GM19455 (cell line): ENCODE data around the gene SLC12A3.

Experiments
- ATAC-seq: cut with Tn5 transposase; IDR thresholded peaks from one replicate; pipeline ENCODE4 v1.9.1; 2021; ENCODE audit not compliant: unreplicated experiment

The SLC12A3 gene

DNA sequence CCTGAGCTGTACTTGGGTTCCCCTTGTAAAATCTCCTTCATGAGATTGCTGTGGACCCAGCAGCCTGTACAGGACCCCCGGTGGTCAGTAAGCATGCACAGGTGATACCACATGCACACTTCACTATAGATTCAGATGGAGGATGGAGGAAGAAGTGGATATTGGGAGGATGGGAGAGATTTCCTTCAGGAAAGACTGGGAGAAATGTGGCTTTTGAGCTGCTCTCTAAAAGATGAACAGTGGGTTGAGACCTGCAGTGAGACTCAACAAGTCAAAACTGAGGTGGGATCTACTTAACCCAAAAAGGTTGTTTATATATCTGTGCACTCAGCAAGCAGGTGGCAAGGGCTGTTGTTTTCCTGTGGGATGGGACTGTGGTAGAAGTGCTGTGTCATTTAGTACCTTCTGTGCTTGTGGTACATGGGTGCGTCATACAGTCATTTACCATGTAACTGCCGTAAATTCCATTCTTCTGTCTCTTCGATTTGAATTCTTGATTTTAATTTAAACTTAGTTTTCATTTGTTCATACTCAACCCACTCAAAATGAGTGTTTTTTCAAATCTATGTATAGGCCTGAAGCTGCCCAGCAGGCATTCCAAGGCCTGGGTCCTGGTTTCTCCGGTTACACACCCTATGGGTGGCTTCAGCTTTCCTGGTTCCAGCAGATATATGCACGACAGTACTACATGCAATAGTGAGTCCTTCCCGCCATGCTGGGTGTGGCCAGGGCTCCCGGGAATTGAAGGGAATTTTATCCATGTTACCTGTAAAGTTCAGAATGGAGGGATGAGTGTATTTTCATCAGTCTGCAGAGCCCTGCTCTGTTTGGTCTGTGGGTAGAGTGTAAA, 73.9 kb downstream of the SLC12A3 start:
- ATAC-seq = no peak

DNA sequence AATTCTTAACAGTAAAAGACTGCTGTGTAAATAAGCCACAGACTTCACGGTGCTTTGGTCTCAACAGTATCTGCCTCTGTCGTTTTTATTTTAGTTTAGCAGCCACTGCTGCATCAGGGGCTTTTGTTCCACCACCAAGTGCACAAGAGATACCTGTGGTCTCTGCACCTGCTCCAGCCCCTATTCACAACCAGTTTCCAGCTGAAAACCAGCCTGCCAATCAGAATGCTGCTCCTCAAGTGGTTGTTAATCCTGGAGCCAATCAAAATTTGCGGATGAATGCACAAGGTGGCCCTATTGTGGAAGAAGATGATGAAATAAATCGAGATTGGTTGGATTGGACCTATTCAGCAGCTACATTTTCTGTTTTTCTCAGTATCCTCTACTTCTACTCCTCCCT, 74.8 kb downstream of the SLC12A3 start:
- ATAC-seq = no peak

DNA sequence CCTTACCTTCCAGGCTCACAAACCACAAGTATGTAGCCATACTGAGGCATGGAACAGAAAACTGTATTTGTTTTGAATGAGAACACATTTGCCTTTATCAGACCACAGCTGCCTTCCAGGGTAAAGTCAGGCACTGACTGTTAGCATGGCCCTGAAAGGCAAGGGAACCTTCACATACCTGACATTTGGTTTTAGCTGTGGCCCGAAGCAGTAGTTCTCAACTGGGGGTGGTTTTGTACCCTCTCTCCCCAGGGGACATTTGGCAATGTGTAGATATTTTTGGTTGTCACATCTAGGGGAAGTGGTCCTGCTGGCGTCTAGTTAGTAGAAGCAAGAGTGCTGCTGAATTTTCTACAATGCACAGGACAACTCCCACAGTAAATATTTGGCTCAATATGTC, 76.1 kb downstream of the SLC12A3 start:
- no peak for ATAC-seq

DNA sequence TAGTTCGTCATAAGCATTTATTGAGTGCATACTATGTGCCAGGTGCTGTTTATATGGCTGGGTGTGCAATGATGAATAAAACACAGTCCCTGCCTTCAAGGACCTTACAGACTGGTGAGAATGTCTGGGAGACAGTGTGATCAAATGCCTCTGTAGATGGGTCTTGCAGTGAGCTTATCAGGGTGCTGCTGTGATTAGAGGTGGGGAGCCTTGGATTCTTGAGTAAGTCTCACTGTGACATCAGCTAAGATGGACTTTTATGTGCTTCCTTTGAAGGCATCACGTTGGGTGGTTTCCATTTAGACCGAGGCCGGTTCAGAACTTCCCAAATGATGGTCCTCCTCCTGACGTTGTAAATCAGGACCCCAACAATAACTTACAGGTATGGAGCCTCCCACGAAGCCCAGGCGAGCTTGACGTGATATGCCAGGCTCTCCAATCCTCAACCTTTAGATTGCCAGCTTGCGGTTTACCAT, 76.9 kb downstream of the SLC12A3 start:
- no peak for ATAC-seq

DNA sequence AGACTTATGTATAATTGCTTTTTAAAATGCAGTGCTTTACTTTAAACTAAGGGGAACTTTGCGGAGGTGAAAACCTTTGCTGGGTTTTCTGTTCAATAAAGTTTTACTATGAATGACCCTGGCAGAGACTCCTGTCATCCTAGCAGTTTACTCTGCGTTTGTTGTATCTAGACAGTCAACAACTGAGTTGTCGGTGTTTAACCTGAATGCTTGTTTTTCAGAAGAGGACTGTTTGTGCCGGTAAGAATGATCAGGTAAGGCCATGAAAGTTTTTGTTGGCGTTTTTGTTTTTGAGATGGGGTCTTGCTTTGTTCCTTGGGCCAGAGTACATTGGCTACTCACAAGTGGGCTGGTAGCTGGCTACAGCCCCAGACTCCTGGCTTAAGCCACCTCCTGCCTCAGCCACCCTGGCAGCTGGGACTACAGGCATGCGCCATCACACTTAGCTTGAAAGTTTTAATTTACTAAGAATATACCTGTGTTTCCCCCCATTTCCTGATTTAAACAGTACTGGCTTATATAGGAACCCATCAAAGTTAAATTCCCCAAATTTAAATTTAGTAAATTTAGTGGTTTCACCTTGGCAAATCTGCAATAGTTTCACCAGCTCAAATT, 78.9 kb downstream of the SLC12A3 start:
- no peak for ATAC-seq

DNA sequence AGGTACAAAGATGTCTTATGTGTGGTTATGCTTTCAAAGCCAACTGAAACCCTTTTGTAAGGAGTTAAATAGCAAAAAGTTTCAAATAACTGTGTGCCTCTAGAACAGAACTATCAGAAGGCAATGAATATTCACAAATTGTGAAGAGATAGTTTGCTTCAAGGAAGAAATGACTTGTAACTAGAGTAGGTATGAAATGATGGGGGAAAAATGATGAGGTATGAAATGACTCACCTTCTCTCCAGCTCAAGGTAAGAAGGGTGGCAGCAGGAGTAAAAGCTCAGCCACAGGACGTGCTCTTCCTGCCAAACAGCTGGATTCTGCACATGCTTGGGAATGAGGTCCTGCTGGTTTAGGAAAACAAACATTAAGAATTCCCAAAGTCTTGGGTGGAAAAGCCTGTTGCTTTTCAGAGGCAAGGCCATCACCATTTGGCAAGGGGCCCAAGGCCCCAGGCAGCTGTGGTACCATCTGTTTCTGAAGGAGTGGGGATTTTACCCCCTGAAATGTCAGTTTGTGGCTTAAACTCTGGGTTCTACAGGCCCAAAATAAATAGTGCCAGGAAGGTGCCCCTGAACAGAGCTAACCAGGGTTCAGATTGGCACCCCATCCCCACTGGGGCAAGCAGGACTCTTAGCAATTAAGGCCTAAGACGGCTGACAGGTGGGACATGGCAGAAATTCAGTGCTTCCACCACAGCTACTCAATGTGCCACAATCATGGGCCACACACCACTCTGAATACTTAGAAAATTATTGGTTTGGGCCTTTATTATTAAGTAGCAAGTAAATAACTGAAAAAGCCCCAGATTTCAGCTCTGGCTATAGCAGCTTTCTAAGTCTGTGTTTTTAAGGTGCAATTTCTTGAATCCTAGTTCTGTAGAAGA, 80.2 kb downstream of the SLC12A3 start:
- ATAC-seq = no peak

DNA sequence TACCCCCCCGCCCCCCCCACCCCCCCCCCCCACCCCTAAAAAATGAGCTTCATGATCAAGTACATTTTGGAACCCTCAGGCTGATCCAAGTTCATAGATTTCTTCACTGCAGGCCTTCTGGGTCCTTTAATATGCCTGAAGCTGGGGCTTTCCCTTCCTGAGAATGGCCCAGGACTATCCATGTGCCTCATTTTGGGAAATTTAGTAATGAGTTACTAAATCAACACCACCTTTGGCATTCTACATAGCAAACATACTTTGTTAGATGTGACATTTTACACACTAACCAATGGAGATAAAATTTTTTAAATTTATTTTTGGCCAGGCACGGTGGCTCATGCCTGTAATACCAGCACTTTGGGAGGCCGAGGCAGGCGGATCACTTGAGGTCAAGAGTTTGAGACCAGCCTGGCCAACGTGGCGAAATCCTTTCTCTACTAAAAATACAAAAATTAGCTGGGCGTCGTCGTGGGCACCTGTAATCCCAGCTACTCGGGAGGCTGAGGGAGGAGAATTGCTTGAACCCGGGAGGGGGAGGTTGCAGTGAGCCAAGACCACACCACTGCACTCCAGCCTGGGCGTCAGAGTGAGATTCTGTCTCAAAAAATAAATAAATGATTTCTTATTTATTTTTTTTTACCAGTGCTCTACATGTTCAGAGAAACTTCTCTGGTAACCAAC, 81.0 kb downstream of the SLC12A3 start:
- no peak for ATAC-seq

DNA sequence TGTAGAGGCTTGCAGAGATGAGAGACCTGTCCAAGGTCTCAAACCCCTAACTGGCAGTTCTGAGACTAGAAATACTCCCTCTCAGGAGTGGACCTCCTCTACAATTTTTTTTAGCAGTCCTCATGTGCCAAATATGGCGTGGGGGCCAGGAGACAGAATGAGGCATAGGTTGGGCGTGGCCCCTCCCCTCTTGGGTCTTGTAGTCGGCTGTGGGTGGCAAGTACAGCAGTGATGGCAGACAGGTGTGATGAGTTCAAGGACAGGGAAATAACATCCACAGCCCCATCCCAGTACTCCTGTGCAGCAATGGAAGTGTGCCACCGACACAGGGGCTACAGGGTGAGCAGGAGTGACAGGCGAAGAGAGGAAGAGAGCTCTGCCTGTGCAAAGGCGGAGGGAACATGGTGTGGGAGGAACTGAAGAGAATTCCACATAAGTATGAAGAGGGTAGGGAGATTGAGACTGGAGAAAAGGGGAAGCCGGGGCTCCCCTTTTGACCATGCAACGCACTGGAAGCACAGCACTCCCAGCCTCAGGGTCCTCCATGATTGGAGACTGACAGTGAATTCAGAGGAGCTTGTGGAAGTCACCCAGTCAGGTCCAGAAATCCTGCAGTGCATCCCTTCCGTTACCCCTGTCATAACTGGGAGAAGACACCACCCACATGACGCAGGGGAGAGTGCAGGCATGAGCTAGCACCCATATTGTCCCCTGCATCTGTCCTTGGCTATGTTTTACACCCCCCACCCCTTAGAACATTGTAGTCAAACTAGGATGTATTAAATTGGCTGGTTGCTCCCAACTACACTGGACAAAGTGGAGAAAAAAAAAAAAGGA, 82.0 kb downstream of the SLC12A3 start:
- ATAC-seq = no peak

DNA sequence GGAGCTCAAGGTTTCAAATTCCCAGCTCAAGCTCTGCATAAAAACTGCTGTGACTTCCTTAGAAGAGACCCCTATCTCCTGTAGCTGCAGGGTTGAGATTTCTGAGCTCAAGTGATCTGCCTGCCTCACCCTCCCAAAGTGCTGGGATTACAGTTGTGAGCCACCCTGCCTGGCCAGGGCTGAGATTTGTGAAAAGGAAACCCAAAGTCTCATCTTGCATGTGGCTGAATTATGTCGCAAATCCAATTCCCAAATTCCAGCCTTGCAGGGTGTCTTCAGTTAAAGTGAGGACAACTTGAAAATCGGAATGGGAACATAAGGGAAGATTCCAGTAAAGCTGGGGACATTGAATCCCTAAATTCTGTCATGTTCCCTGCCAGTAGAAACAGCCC, 82.6 kb downstream of the SLC12A3 start:
- ATAC-seq = no peak

DNA sequence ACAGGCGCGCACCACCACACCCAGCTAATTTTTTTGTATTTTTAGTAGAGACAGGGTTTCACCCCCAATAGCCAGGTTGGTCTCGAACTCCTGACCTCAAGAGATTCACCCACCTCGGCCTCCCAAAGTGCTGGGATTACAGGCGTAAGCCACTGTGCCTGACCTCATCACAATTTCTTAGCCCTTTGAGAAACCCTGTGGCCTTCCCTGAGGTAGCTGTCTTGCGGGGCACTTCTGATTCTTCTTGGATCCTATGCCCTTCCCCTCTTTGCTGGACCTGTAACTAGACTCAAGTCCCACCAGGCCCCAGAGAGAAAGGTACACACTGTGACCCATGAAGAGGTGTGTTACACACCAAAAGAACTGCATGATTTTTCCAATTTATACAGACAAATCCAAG, 83.2 kb downstream of the SLC12A3 start:
- no peak for ATAC-seq

DNA sequence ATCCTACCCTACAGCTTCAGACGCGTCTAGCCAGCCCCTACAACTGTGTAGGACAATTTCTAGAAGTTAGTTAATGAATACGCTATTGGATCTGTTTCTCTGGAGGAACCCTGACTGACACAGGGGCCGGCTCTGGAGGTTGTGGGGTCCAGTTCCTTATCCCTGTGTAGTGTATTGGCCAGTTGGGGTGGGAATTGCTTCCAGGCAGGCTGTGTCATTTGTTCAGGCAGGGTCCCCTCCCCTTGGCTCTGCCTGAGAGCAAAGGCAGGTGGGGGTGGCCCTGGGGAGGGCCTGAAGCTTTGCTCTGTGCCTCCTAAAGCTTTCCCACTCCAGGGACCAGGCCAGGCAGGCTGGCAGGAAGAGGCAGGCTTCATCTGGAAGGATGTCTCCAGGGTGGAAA, 85.0 kb downstream of the SLC12A3 start:
- no peak for ATAC-seq

DNA sequence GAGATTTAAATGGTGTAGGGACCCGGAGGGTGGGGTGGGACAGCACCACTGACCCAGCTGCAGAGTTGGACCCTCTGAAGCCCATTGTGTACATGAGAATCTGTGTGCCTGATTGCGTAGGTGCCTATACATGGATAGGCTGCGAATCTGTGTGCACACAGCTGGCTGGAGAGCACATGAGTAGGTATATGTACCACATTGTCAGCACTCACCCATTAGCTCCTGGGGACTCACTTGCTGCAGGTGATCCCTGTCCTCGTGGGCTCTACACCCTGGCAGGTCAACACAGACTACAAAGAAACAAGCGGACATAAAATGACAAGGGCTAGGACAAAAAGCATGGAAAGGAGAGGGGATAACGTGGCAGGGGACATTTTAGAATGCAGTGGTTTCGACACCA, 85.4 kb downstream of the SLC12A3 start:
- no peak for ATAC-seq

DNA sequence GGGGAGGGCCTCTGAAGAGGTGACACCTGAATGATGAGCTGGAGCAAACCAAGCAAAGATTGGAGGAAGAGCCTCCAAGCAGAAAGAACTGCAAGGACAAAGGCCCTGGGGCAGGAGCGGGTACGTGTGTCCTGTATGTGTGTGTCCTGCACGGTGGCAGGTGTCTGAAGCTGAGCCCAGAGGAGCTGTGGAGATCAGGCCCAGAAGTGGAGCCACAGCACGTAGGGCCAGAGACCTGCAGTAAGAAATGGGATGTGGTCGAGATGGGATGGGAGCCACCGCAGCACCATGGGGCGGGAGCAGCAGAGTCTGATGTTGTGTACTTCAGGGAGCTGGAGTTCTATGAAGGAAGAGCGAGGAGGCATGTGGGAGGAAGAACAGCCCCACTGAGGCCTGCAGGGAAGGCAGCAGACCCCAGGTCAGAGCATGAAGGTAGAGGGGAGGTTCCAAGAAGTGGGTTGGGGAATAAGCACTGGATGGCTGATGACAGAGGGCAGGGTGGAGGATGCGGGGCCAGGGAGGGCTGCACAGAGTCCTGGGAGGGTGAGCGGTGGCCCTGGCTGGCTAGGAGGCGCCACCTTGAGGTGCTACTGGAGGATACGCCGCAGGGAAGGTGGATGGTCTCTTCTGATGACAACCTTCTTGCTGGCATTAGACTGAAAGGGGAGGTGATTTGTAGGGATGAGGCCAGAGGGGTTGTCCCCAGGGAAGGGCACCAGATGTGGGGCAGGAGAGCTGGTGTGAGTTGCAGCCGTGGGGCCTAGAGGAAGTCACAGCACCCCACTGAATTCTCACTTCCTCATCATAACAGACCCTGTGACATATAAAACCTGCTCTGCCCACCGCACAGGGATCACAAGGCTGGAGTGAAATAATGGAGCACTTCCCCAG, 86.1 kb downstream of the SLC12A3 start:
- no peak for ATAC-seq

DNA sequence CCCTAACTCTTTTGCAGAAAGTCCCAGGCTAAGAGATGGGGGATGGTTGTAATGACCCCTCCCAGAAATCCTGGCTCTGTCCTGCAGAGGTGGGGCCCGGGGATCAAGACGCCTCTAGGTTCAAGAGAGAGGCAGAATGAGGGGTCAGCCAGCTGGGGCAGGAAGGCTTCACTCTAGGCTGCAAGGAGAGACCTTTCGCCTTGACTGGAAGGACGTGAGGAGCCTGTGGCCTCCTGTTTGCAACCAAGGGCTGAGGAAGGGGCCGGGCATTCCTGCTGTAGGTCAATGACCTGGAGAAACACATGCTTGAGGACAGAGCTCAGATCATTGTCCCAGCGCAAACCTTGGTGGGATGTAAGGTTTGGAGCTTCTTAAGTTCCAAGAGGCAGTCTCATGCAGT, 88.0 kb downstream of the SLC12A3 start:
- ATAC-seq = no peak

DNA sequence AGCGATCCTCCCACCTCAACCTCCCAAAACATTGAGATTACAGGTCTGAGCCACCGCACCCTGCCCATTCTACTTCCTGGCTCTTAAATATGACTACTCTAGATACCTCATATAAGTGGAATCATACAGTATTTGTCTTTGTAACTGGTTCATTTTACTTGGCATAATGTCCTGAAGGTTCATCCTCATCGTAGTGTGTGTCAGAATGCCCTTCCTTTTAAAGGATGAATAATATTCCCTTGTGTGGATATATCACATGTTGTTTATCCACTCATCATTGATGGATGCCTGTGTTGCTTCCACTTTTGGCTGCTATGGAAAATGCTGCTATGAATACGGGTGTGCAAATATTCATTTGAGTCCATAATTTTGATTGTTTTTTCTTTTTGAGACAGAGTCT, 91.1 kb downstream of the SLC12A3 start:
- no peak for ATAC-seq

DNA sequence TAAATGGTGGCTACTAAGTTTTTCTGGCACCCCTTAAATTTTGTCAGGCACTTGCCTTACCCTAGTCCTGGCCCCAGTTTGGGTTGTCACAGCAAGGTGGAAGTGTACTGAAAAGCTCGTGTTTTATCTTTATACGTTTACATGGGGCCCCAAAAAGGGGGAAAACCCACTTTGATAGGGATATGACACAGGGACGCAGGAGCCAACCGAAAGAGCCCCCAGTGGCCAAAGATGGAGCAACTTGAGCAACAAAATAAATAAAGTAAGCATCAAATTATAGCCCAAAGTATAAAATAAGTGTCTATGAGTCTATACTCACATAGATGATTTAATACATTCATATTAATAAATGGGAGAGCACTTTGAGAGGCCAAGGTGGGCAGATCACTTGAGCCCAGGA, 91.7 kb downstream of the SLC12A3 start:
- no peak for ATAC-seq

DNA sequence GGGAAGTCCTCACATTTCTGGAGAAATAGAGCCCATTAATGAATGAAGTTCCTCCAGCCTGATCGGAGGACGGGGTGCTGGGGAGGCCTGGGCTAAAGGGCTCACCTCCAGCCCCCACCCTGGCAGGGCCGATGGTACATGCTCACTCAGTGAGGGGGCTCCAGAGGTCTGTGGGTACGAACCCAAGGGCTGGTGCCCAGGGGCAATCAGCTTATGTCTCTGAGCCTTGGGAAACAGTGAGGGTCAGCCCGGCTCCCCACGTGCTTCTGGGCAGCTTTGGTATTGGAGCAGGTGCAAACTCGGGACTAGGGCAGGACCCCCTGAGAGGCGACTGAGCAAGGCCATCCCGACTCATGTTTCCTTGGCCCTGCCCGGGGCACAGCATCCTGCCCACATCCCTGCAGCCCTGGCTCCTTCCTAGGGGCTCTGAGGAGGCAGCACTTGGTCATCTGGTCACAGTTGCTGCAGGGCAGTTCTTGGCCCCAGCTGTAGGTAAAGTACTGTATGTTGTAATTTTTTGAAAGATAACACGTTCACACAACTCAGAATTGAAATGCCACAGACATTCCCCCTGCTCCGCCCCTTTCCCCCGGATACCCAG, 95.8 kb downstream of the SLC12A3 start:
- ATAC-seq = no peak

DNA sequence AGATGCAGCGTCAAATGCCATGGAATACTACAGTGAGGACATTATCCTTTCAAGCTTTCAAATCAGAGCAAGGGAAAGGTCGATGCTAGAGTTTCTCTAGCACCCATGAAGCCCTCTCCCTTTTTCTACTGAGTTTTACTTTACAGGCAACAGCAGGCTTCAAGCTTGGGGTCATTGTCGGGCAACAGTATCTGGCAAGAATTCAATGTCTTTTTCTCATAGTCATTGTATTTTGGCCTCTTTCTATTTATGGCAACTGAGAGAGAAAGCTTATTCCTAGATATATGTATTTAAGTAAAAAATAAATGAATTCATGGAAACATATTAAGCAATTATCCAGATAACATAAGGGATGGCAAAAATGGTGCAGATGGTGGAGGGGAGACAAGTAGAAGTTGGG, 96.4 kb downstream of the SLC12A3 start:
- ATAC-seq = no peak

DNA sequence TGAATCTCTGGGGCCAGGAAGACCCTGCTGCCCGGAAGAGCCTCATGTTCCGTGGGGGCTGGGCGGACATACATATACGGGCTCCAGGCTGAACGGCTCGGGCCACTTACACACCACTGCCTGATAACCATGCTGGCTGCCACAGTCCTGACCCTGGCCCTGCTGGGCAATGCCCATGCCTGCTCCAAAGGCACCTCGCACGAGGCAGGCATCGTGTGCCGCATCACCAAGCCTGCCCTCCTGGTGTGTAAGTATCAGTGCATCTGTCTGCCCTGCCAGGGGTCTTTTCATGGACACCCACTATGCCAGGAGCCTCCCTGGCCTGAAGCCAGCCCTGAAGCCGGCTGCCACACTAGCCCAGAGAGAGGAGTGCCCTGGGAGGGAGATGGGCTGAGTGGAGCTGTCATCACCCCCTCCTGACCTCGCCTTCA, 96.9 kb downstream of the SLC12A3 start, which contains the start of gene CETP:
Gene CETP, plus strand, starts transcription at position 100 of the 431 bp plus-strand sequence. Its CDS starts 30 bp downstream, at position 130.
- no peak for ATAC-seq
